GM23338 (cell line): ENCODE results near the gene RSPH6A. TPM values are rescaled to one million over a fixed set of nuclear protein-coding genes. Genes with fewer than 3 reads are reported as not detected.

Experiments
- ATAC-seq: fragments of 200-7000 bp; cut with Tn5 transposase; 3 replicates; pipeline ENCODE4 v1.9.1; 2020
- DNase-seq: peaks from one replicate; pipeline ENCODE4 v3.0.0-alpha.2; 2015; ENCODE audit warnings: low spot score
- H2AFZ ChIP-seq: fragments of 200-600 bp; sonication (generic); 2 replicates; pipeline ENCODE4 v1.8.0; 2016; ENCODE audit warnings: antibody characterized with exemption, mild to moderate bottlenecking, moderate library complexity
- H3F3A ChIP-seq: fragments of 200-600 bp; sonication (generic); replicated peaks from 2 replicates; pipeline ENCODE4 v1.8.0; 2017; ENCODE audit warnings: antibody characterized with exemption, mixed run types, low read depth
- H3K27ac ChIP-seq: fragments of 200-600 bp; sonication (generic); 2 replicates; pipeline ENCODE4 v1.6.1; 2016; ENCODE audit warnings: low read depth
- H3K27me3 ChIP-seq: fragments of 200-600 bp; sonication (generic); 2 replicates; pipeline ENCODE4 v1.8.0; 2016; ENCODE audit warnings: mild to moderate bottlenecking, mixed run types, moderate library complexity; ENCODE audit not compliant: insufficient read depth
- H3K36me3 ChIP-seq: fragments of 200-600 bp; sonication (generic); 2 replicates; pipeline ENCODE4 v1.8.0; 2016; ENCODE audit warnings: mild to moderate bottlenecking; ENCODE audit not compliant: insufficient read depth
- H3K4me1 ChIP-seq: fragments of 200-600 bp; sonication (generic); 2 replicates; pipeline ENCODE4 v1.8.0; 2016; ENCODE audit warnings: mild to moderate bottlenecking, moderate library complexity; ENCODE audit not compliant: insufficient read depth
- H3K4me2 ChIP-seq: fragments of 200-600 bp; sonication (generic); 2 replicates; pipeline ENCODE4 v1.7.1; 2017; ENCODE audit warnings: mixed run types
- H3K4me3 ChIP-seq: fragments of 200-600 bp; sonication (generic); 2 replicates; pipeline ENCODE4 v1.6.1; 2016; ENCODE audit warnings: mixed run types
- H3K79me2 ChIP-seq: fragments of 200-600 bp; sonication (generic); replicated peaks from 2 replicates; pipeline ENCODE4 v1.8.0; 2017; ENCODE audit warnings: mild to moderate bottlenecking; ENCODE audit not compliant: insufficient read depth
- H3K9me2 ChIP-seq: fragments of 200-600 bp; sonication (generic); 2 replicates; pipeline ENCODE4 v1.8.0; 2017; ENCODE audit not compliant: insufficient read depth
- H4K20me1 ChIP-seq: fragments of 200-600 bp; sonication (generic); replicated peaks from 2 replicates; pipeline ENCODE4 v1.8.0; 2017; ENCODE audit warnings: mild to moderate bottlenecking; ENCODE audit not compliant: insufficient read depth
- H3K27ac Mint-ChIP-seq: 2 replicates; pipeline ENCODE4 v1.8.0; 2020; ENCODE audit warnings: inconsistent platforms, mild to moderate bottlenecking, moderate library complexity, mixed read lengths
- H3K27me3 Mint-ChIP-seq: 3 replicates; pipeline ENCODE4 v1.8.0; 2022; ENCODE audit warnings: low read depth, mild to moderate bottlenecking, moderate library complexity, mixed read lengths, inconsistent platforms; ENCODE audit not compliant: insufficient read depth, poor library complexity
- H3K36me3 Mint-ChIP-seq: 3 replicates; pipeline ENCODE4 v1.8.0; 2021; ENCODE audit warnings: low read depth, mild to moderate bottlenecking, inconsistent platforms, moderate library complexity, mixed read lengths
- H3K4me1 Mint-ChIP-seq: 3 replicates; pipeline ENCODE4 v1.8.0; 2020; ENCODE audit warnings: mild to moderate bottlenecking, inconsistent platforms, mixed read lengths
- H3K4me3 Mint-ChIP-seq: 3 replicates; pipeline ENCODE4 v1.8.0; 2021; ENCODE audit warnings: moderate library complexity, mild to moderate bottlenecking, inconsistent platforms, mixed read lengths
- H3K9me3 Mint-ChIP-seq: 3 replicates; pipeline ENCODE4 v1.8.0; 2020; ENCODE audit warnings: moderate library complexity, mild to moderate bottlenecking, inconsistent platforms, mixed read lengths
- CREB1 ChIP-seq: fragments of 250-450 bp; sonication (Bioruptor Pico); IDR thresholded peaks from 2 replicates; pipeline ENCODE4 v1.5.0; 2020; ENCODE audit warnings: low read depth, mild to moderate bottlenecking, moderate library complexity
- ETS1 ChIP-seq: IDR thresholded peaks from 2 replicates; pipeline ENCODE4 v1.6.1; 2016; ENCODE audit warnings: antibody characterized with exemption
- EZH2 ChIP-seq: fragments of 200-600 bp; sonication (generic); IDR thresholded peaks from one replicate; pipeline ENCODE4 v1.8.0; 2017; ENCODE audit warnings: antibody characterized with exemption, mild to moderate bottlenecking, low read depth; ENCODE audit not compliant: unreplicated experiment
- EZH2phosphoT487 ChIP-seq: fragments of 200-600 bp; sonication (generic); IDR thresholded peaks from one replicate; pipeline ENCODE4 v1.8.1; 2018; ENCODE audit warnings: antibody characterized with exemption; ENCODE audit not compliant: unreplicated experiment
- JUNB ChIP-seq: IDR thresholded peaks from one replicate; pipeline ENCODE4 v1.6.1; 2016; ENCODE audit warnings: antibody characterized with exemption; ENCODE audit not compliant: unreplicated experiment
- NANOG ChIP-seq: IDR thresholded peaks from 2 replicates; pipeline ENCODE4 v1.6.1; 2016; ENCODE audit warnings: antibody characterized with exemption, borderline replicate concordance
- POLR2AphosphoS5 ChIP-seq: IDR thresholded peaks from 2 replicates; pipeline ENCODE4 v1.6.1; 2016; ENCODE audit warnings: antibody characterized with exemption, low read depth
- STAT1 ChIP-seq: IDR thresholded peaks from one replicate; pipeline ENCODE4 v1.6.1; 2016; ENCODE audit warnings: antibody characterized with exemption; ENCODE audit not compliant: unreplicated experiment
- ZNF114 ChIP-seq: fragments of 250-450 bp; sonication (Bioruptor Pico); IDR thresholded peaks from 2 replicates; pipeline ENCODE4 v1.5.0; 2020; ENCODE audit warnings: mild to moderate bottlenecking, moderate library complexity
- ZNF331 ChIP-seq: fragments of 250-450 bp; sonication (Bioruptor Pico); IDR thresholded peaks from 2 replicates; pipeline ENCODE4 v1.5.0; 2020; ENCODE audit warnings: low read depth, mild to moderate bottlenecking, moderate library complexity
- polyA plus RNA-seq: library from polyadenylated mRNA; unstranded; fragments of >200 nt; fragmentation: Nextera tagmentation; extraction: Ambion mirVana; gene quantifications from 2 replicates; pipeline ENCODE4 v1.2.1, GENCODE V29; 2016
- total RNA-seq: library from RNA; depleted of rRNA; stranded (reverse); fragments of >200 nt; shearing (Covaris generic); gene quantifications from 2 replicates; pipeline ENCODE4 v1.2.3, GENCODE V29; 2014
- TF ChIP-seq, protein P1 (sequence below), 2 experiments: fragments of 200-600 bp in 1 of 2; sonication (generic) in 1 of 2; conservative IDR thresholded peaks; 2 replicates each; pipeline versions ENCODE4 v1.5.1 to v1.6.1; 2016 to 2017; ENCODE audit warnings: antibody characterized with exemption in 2 of 2, low read depth in 2 of 2, mild to moderate bottlenecking in 2 of 2, moderate library complexity in 1 of 2
- TF ChIP-seq, protein P2 (sequence below): IDR thresholded peaks from one replicate; pipeline ENCODE4 v1.6.1; 2018; ENCODE audit warnings: antibody characterized with exemption; ENCODE audit not compliant: unreplicated experiment
- TF ChIP-seq, protein P3 (sequence below): fragments of 250-450 bp; sonication (Bioruptor Pico); IDR thresholded peaks from 2 replicates; pipeline ENCODE4 v1.5.0; 2020; ENCODE audit warnings: mild to moderate bottlenecking, moderate library complexity

Gene RSPH6A
- total and polyA plus RNA-seq, 2 experiments from 2014 or later, result 0.11 to 0.21 TPM

DNA sequence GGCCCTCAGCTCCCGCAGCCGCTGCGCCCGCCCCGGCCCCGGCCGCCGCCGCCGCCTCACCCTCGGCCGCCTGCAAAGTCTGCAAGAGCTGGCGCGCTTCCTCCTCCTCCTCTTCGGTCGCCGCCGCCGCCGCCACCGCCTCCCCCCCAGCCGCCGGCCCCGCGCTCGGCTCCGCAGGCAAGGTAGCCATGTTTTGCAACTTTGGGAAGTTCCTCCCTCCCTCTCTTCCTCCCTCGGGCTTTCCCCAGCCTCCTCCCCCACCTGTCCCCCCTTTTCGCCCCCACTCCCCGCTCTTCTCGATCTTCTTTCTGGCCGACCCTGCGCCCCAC, 46.5 kb downstream of the RSPH6A start:
- Histone ChIP-seq H3K27ac (peak overlapping the region; percentile 100), H3F3A (peaks cover 24% of the 10 kb centered on the region), H3K4me3 (peak overlapping the region; percentile 83), H3K9me2 (no peaks in the 10 kb centered on the region), H3K4me2 (peak overlapping the region; percentile 94), H3K27me3 (no peaks in the 10 kb centered on the region), H4K20me1 (no peaks in the 10 kb centered on the region; the same call in 1 of the 2 replicates), H3K36me3 (0 out of 2 replicates have a peak, but pooled peaks cover 2% of the 10 kb centered on the region), H2AFZ (no peak overlapping the region), H3K79me2 (no peaks in the 10 kb centered on the region), H3K4me1 (peaks cover 37% of the 10 kb centered on the region)
- ATAC-seq (no peak), DNase-seq (peak; percentile 51)
- Mint-ChIP-seq H3K36me3 (peaks cover 15% of the 10 kb centered on the region), H3K4me3 (peak overlapping the region; percentile 91), H3K9me3 (no peaks in the 10 kb centered on the region), H3K27ac (peak overlapping the region; percentile 99), H3K4me1 (peaks cover 30% of the 10 kb centered on the region), H3K27me3 (peaks cover 33% of the 10 kb centered on the region)
- TF ChIP-seq NANOG (no peak), ZNF331 (CRISPR knock-in tag) (no peak), STAT1 (no peak), EZH2 (no peak), EZH2phosphoT487 (no peak), CREB1 (CRISPR knock-in tag) (no peak), POLR2AphosphoS5 (no peak), ETS1 (no peak), JUNB (no peak), ZNF114 (CRISPR knock-in tag) (no peak)
- TF ChIP-seq, protein P1, sequence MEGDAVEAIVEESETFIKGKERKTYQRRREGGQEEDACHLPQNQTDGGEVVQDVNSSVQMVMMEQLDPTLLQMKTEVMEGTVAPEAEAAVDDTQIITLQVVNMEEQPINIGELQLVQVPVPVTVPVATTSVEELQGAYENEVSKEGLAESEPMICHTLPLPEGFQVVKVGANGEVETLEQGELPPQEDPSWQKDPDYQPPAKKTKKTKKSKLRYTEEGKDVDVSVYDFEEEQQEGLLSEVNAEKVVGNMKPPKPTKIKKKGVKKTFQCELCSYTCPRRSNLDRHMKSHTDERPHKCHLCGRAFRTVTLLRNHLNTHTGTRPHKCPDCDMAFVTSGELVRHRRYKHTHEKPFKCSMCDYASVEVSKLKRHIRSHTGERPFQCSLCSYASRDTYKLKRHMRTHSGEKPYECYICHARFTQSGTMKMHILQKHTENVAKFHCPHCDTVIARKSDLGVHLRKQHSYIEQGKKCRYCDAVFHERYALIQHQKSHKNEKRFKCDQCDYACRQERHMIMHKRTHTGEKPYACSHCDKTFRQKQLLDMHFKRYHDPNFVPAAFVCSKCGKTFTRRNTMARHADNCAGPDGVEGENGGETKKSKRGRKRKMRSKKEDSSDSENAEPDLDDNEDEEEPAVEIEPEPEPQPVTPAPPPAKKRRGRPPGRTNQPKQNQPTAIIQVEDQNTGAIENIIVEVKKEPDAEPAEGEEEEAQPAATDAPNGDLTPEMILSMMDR (conservative IDR thresholded peaks at IDR 0.05; ENCODE audit: low read depth in 2 of 2), result no peak
- TF ChIP-seq, protein P2, sequence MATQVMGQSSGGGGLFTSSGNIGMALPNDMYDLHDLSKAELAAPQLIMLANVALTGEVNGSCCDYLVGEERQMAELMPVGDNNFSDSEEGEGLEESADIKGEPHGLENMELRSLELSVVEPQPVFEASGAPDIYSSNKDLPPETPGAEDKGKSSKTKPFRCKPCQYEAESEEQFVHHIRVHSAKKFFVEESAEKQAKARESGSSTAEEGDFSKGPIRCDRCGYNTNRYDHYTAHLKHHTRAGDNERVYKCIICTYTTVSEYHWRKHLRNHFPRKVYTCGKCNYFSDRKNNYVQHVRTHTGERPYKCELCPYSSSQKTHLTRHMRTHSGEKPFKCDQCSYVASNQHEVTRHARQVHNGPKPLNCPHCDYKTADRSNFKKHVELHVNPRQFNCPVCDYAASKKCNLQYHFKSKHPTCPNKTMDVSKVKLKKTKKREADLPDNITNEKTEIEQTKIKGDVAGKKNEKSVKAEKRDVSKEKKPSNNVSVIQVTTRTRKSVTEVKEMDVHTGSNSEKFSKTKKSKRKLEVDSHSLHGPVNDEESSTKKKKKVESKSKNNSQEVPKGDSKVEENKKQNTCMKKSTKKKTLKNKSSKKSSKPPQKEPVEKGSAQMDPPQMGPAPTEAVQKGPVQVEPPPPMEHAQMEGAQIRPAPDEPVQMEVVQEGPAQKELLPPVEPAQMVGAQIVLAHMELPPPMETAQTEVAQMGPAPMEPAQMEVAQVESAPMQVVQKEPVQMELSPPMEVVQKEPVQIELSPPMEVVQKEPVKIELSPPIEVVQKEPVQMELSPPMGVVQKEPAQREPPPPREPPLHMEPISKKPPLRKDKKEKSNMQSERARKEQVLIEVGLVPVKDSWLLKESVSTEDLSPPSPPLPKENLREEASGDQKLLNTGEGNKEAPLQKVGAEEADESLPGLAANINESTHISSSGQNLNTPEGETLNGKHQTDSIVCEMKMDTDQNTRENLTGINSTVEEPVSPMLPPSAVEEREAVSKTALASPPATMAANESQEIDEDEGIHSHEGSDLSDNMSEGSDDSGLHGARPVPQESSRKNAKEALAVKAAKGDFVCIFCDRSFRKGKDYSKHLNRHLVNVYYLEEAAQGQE, result no peak
- TF ChIP-seq, protein P3, sequence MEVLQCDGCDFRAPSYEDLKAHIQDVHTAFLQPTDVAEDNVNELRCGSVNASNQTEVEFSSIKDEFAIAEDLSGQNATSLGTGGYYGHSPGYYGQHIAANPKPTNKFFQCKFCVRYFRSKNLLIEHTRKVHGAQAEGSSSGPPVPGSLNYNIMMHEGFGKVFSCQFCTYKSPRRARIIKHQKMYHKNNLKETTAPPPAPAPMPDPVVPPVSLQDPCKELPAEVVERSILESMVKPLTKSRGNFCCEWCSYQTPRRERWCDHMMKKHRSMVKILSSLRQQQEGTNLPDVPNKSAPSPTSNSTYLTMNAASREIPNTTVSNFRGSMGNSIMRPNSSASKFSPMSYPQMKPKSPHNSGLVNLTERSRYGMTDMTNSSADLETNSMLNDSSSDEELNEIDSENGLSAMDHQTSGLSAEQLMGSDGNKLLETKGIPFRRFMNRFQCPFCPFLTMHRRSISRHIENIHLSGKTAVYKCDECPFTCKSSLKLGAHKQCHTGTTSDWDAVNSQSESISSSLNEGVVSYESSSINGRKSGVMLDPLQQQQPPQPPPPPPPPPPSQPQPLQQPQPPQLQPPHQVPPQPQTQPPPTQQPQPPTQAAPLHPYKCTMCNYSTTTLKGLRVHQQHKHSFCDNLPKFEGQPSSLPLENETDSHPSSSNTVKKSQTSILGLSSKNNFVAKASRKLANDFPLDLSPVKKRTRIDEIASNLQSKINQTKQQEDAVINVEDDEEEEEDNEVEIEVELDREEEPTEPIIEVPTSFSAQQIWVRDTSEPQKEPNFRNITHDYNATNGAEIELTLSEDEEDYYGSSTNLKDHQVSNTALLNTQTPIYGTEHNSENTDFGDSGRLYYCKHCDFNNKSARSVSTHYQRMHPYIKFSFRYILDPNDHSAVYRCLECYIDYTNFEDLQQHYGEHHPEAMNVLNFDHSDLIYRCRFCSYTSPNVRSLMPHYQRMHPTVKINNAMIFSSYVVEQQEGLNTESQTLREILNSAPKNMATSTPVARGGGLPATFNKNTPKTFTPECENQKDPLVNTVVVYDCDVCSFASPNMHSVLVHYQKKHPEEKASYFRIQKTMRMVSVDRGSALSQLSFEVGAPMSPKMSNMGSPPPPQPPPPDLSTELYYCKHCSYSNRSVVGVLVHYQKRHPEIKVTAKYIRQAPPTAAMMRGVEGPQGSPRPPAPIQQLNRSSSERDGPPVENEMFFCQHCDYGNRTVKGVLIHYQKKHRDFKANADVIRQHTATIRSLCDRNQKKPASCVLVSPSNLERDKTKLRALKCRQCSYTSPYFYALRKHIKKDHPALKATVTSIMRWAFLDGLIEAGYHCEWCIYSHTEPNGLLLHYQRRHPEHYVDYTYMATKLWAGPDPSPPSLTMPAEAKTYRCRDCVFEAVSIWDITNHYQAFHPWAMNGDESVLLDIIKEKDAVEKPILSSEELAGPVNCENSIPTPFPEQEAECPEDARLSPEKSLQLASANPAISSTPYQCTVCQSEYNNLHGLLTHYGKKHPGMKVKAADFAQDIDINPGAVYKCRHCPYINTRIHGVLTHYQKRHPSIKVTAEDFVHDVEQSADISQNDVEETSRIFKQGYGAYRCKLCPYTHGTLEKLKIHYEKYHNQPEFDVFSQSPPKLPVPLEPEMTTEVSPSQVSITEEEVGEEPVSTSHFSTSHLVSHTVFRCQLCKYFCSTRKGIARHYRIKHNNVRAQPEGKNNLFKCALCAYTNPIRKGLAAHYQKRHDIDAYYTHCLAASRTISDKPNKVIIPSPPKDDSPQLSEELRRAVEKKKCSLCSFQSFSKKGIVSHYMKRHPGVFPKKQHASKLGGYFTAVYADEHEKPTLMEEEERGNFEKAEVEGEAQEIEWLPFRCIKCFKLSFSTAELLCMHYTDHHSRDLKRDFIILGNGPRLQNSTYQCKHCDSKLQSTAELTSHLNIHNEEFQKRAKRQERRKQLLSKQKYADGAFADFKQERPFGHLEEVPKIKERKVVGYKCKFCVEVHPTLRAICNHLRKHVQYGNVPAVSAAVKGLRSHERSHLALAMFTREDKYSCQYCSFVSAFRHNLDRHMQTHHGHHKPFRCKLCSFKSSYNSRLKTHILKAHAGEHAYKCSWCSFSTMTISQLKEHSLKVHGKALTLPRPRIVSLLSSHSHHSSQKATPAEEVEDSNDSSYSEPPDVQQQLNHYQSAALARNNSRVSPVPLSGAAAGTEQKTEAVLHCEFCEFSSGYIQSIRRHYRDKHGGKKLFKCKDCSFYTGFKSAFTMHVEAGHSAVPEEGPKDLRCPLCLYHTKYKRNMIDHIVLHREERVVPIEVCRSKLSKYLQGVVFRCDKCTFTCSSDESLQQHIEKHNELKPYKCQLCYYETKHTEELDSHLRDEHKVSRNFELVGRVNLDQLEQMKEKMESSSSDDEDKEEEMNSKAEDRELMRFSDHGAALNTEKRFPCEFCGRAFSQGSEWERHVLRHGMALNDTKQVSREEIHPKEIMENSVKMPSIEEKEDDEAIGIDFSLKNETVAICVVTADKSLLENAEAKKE (CRISPR knock-in tag), result no peak
